ENCODE data around the gene PNPLA2.

The PNPLA2 gene

GRCh38 chr11:858762-859339 is 40.1 kb downstream of the PNPLA2 start:
- DNase-seq (ENCODE audit: low read depth) = no peak
- no peak overlapping the region for H3K4me3 ChIP-seq (ENCODE audit: control insufficient read depth, low read depth, low read length)

GRCh38 chr11:859394-860131 is 40.8 kb downstream of the PNPLA2 start:
- peak; percentile 21 for DNase-seq (ENCODE audit: low read depth)
- TF ChIP-seq CTCF (IDR thresholded peaks at IDR 0.05; ENCODE audit: control insufficient read depth, insufficient read depth, low read depth, low read length, missing control alignments) = no peak
- H3K4me3 ChIP-seq (ENCODE audit: control insufficient read depth, low read depth, low read length) = no peak overlapping the region

More at GRCh38 chr11:858762-859339, 40.1 kb downstream of the PNPLA2 start:
- TF ChIP-seq CTCF (IDR thresholded peaks at IDR 0.05; ENCODE audit: control insufficient read depth, insufficient read depth, low read depth, low read length, missing control alignments) = no peak

DNA sequence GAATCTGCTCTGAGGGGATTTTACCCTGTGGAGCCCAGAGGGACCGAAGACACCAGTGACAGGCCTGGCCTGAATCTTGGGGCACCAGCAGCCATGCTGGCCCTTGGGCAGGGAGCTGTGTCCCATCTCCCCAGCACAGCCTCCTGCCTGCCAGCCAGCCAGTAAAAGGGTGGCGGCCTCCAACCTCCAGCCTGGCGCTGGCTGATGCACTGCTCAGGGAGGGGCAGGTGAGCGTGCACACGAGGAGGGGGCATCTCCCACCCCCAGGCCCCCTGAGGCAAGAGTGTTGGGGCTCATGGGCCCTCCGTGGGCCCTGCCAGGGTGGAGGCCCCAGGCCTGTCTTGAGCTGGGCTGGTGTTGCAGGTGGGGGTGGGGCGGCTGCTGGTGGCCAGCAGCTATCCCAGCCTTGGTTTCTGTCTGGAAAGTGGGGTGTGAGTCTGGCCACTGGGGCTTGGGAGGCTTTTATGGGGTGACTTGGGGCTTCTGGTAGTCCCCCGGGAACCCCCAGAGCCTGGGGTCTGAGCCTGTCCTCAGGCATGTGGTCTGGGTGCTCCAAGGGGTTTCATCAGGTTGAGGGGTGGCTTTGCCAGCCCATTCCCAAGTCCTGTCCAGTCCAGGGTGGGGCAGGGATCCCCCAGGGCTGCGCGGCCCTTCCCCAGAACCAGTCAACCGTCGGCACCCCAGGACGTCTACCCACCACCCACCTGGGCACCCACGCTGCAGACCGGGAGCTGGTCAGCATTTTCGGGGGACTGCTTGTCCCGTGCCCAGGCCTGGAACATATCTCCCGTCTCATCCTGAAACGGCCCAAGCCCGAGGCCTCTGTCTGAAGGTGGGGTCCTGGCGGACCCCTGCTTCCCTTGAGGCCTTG is 41.8 kb downstream of the PNPLA2 start:
- no peak for TF ChIP-seq CTCF (IDR thresholded peaks at IDR 0.05; ENCODE audit: control insufficient read depth, insufficient read depth, low read depth, low read length, missing control alignments)
- H3K4me3 ChIP-seq (ENCODE audit: control insufficient read depth, low read depth, low read length) = no peak overlapping the region
- DNase-seq (ENCODE audit: low read depth) = no peak

DNA sequence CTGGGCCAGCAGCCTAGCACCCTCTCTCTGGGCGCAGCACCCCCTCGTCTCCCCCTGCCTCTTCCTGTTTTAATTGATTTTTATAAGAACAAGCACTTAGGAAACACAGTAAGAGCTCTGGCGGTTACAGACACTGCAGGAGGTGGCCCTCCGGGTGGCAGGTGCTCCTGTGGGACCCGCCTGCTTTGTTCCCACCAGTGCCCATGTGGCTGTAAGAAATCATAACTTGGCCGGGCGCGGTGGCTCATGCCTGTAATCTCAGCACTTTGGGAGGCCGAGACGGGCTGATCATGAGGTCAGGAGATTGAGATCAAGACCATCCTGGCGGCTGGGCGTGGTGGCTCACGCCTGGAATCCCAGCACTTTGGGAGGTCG is 42.4 kb downstream of the PNPLA2 start:
- DNase-seq (ENCODE audit: low read depth) = no peak
- no peak overlapping the region for H3K4me3 ChIP-seq (ENCODE audit: control insufficient read depth, low read depth, low read length)
- no peak for TF ChIP-seq CTCF (IDR thresholded peaks at IDR 0.05; ENCODE audit: control insufficient read depth, insufficient read depth, low read depth, low read length, missing control alignments)

DNA sequence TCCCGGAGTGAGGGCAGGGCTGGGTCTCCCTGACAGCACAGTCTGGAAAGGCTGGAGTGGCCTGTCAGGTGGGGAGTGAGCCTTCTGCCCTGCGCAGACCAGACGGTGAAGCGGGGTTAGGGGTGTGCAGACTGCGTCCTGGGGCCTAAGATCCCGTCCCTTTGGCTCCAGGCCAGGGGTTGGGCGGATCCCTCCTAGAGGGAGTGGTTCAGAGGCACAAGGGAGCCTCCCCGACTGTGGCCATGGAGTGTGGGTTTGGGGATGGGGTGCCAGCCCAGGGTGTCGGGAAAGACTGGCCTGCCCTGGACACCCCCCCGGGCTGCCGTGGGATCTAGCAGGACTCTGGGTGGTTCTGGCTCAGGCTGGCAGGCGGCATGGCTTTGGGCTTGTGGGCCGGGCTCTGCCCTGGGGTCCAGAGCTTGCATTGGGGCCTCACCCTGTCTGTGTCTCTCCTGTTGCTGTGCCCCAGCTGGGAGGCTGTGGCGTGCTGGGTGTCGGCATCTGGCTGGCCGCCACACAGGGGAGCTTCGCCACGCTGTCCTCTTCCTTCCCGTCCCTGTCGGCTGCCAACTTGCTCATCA is 43.5 kb downstream of the PNPLA2 start:
- H3K4me3 ChIP-seq (ENCODE audit: control insufficient read depth, low read depth, low read length) = no peak overlapping the region
- DNase-seq (ENCODE audit: low read depth) = no peak
- TF ChIP-seq CTCF (IDR thresholded peaks at IDR 0.05; ENCODE audit: control insufficient read depth, insufficient read depth, low read depth, low read length, missing control alignments) = no peak

DNA sequence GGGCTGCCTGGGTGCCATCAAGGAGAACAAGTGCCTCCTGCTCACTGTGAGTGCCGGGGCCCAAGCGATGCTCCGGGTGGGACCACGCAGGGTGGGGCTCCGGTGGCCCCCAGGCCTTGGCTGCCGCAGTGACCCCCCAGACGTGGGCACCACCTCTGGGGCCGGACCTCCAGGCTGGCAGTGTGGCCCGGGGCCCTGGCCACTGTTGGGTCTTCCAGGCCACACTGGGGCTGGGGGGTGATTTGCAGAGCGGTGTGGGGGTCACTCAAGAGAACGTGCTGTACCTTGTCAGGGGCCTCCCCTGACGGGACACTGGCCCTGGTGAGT is 43.9 kb downstream of the PNPLA2 start:
- TF ChIP-seq CTCF (IDR thresholded peaks at IDR 0.05; ENCODE audit: control insufficient read depth, insufficient read depth, low read depth, low read length, missing control alignments) = no peak
- no peak for DNase-seq (ENCODE audit: low read depth)
- no peak overlapping the region for H3K4me3 ChIP-seq (ENCODE audit: control insufficient read depth, low read depth, low read length)

Measured in AG09309 (cell line).